COLO668 (cell line): ENCODE data around the gene SUGP1.
"Not testable (repeated sequence)": the region's sequence is repeated elsewhere in the genome, so short reads cannot be mapped to it uniquely, and the experiment has no call there.

Source experiments
- DNase-seq: peaks from one replicate; lab custom pipeline; 2025; ENCODE audit not compliant: unreplicated experiment; lab: John Stamatoyannopoulos, UW

SUGP1 gene, protein sequence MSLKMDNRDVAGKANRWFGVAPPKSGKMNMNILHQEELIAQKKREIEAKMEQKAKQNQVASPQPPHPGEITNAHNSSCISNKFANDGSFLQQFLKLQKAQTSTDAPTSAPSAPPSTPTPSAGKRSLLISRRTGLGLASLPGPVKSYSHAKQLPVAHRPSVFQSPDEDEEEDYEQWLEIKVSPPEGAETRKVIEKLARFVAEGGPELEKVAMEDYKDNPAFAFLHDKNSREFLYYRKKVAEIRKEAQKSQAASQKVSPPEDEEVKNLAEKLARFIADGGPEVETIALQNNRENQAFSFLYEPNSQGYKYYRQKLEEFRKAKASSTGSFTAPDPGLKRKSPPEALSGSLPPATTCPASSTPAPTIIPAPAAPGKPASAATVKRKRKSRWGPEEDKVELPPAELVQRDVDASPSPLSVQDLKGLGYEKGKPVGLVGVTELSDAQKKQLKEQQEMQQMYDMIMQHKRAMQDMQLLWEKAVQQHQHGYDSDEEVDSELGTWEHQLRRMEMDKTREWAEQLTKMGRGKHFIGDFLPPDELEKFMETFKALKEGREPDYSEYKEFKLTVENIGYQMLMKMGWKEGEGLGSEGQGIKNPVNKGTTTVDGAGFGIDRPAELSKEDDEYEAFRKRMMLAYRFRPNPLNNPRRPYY

DNA sequence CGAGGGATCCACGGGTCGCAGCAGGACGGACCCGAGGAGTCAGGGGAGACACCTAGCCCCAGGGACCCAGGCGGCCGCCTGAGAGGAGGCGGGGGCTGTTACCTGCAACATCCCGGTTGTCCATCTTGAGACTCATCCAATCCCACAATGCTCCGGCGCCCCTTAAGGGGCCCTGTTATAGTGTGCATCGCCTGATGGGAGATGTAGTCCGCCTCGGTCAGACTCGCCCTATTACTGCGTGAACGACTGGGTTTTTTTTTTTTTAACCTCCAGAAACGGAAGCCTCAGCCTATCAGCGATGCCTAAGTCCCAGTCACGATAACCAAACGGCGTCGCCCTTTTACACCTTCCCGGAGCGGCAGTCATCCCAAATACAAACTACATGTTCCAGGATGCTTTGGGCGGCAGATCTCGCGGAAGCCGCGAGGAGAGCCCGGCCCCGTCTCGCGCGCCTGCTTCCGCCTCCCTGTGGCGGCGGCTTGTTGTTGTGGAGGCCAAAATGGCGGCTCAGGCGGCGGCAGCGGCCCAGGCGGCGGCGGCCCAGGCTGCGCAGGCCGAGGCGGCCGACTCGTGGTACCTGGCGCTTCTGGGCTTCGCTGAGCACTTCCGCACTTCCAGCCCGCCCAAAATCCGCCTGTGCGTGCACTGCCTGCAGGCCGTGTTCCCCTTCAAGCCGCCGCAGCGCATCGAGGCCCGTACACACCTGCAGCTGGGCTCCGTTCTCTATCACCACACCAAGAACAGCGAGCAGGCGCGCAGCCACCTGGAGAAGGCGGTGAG is at the start of gene SUGP1, which contains the start of gene MAU2:
SUGP1 (minus strand) TSS at position 149 of the 780 bp plus-strand sequence; CDS start at position 136, 13 bp downstream.
MAU2 (plus strand) TSS at position 469 of the 780 bp plus-strand sequence; CDS start at position 500, 31 bp downstream.
- DNase-seq, result peak; percentile 88

DNA sequence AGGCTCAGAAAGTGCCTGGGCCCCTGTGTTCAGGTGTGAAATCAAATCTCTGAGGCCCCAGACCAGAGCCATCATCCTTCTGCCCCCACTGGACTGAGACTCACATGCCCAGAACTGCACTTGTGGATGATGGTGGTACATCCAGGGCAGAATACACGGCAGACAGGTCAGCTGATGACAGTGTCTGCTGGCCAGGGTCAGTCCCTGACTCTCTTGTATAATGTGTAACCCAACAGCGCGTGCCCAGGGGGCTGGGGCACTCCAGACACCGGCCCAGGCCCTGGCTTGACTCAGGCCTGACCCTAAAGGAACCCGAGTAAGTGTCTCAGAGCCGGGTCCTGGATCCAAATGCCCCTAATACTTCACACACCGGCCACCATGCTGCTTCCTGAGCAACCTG is 47.8 kb upstream of the SUGP1 start:
- DNase-seq, result no peak

DNA sequence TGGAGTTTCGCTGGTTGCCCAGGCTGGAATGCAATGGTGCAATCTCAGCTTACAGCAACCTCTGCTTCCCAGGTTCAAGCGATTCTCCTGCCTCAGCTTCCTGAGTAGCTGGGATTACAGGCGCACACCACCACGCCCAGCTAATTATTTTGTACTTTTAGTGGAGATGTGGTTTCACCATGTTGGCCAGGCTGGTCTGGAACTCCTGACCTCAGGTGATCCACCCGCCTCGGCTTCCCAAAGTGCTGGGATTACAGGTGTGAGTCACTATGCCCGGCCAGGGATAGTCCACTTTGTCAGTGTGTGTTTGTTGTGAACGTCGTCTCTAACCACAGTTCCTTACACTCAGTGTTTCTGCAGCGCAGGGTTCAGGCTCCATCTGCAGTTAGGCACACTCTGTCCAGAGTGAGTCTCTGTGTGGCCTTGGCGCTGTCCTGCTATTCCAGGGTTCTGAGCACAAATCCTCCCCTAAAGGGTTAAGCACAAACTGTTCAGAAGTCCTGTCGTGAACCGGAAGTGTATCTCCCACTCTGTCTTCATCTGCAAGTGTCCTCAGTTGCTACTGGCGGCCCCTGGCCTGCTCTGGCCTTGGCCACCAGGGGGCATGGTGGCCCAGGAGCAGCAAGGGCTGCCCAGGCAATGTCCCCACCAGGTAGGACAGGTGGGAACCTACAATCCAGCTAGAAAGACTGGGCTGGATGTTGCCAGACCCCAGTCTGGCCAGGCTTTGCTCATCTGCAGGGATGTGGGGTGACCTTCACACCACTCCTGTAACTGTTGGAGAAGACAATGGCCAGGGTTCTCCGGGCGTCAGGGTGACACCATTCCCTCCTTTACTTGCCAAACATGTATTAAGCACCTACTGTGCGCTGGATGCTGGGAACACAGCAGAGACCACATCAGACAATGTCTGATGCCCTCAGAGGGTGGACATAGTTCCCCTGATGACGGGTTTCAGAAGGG is 46.4 kb upstream of the SUGP1 start:
- DNase-seq, result peak; percentile 79

DNA sequence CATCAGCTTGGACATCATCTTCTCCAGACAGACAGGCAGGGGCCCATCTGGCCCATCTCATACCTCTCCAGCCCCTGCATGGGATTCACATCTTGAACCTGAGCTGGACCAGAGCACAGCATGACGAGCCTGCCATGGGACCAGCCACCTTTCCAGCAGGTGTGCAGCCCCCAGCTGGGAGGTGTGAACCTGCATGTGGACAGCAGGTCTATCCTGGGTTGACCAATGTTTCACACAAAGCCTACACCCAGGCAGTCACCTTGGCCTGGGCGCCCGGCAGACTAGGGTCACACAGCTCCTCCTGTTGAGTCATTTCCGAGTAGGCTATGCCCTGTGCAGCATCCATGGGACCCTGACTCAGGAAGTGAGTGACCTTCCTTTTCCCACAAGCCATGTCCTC is 41.8 kb upstream of the SUGP1 start:
- no peak for DNase-seq

DNA sequence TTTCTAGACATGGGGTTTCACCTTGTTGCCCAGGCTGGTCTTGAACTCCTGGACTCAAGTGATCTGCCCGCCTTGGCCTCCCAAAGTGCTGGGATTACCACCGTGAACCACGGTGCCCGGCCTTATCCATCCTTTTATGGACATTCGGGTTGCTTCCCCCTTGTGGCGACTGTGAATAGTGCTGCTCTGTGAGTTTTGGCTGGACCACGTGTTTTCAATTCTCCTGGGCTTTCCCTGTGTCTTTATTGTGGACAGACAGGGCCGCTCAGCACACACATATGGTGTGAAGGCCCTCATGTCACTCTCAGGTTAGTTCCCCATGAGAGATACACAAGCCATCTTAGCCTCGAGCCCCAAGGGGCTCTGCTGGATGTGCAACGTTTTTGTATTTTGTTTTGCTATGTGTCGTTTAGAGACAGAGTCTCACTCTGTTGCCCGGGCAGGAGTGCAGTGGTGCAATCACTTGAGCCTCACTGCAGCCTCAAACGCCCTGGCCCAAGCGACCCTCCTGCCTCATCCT is 40.8 kb upstream of the SUGP1 start:
- peak; percentile 76 for DNase-seq

DNA sequence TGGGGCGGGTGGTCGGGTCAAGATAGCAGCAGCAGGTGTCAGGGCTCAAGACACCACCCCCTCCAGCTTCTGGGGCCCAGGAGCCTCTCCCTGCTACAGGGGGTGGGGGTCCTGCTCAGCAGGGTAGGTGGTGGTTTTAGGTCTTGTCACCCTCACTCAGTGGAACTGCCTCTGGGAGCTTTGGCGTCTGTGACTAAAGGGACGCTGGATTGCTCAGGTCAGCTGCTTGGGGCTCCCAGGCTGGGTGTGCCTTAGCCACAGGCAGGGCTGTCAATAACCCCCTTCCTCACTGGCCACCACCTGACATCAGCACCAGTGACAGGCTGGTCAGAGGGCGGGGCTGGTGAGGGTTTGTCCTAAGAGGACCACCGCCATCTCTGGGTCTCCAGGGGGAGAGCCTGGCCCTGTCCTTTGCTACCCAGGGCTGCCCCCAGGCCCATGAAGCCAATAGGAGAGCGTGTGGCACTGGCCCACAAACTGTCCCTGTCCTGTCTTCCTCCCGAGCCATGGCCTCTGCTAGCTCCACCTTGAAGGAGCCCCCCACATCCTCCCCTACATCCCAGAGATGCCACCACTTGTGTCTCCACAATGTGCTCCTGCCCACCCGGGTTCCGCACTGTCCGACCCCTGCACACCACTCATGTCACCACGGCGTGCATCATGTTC is 36.7 kb upstream of the SUGP1 start:
- no peak for DNase-seq

DNA sequence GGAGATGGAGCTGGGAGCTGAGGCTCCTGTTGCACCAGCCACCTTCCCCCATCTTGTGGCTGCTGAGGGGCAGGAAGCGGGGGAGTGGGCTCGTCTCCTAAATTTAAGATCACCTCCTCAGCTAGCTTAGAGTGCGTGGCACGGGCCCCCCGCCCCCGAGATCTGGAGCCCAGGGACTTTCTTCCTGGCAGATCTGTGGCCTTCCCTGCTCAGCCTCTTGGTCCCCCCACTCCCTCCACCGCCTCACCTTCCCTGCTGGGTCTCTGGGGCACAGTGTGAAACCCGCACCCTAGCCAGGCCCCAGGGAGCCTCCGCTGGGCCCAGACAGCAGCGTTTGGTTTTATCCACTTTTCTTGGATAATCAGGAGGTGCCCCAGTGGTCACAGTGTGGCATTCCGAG is 36.2 kb upstream of the SUGP1 start:
- DNase-seq, result no peak

DNA sequence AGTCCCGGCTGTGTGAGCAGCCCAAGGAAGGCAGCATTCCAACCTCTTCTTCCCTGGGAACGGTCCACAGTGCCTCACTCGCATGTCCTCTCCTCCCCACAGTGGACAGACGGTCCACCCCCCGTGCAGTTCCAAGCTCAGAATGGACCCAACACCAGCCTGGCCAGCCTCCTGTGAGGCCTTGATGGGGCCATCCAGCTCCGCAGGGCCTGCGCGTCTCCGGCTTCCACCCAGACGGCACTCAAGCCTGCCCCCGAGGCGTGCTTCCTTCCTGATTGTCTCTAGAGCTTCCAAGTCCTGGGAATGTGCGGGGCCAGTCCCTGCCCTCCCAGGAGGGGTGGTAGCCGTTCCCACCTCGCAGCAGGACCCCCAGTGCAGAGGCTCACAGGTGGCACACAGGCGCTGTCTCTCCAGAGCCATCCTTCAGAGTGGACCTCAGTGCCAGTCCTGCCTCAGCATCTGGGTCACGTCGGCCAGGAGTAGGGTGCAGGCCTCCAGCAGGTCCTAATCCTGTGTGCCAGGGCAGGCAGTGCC is 35.4 kb upstream of the SUGP1 start:
- DNase-seq, result no peak

DNA sequence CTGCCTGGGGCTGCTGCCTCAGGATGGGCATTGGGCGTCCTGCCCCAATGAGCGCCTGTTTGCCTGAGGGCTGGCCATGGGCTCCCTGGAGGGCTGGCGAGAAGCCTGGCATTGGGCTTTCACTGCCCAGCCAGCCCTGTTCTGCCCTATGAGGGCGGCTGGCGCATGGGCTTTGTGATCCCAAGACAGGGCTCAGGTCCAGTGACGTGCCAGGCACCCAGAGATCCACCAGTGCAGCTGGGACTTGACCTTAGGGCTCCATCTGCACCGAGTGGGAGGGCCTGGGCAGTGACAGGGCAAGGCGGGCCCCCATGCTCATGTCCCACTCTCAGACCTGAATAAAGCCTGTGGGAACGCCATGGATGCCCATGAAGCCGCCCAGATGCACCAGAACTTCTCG is 34.6 kb upstream of the SUGP1 start:
- DNase-seq, result no peak

DNA sequence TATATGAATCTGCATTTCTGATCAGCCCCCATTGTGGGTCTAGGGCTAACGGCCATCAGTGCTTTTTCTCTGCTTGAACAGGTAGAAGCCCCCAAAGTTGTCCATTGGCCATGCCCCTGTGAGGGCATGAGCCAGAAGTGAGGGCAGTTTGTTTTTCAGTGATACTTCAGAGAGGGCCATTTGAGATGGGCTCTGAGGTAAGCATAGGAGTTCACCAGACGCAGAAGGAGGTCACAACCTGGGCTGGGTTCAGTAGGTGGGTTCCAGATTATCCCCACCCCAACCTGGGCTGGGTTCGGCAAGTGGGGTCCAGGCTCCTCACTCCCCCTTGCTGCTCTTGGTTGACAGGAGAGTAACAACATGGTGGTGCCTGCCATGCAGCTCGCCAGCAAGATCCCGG is 33.7 kb upstream of the SUGP1 start:
- DNase-seq, result no peak

DNA sequence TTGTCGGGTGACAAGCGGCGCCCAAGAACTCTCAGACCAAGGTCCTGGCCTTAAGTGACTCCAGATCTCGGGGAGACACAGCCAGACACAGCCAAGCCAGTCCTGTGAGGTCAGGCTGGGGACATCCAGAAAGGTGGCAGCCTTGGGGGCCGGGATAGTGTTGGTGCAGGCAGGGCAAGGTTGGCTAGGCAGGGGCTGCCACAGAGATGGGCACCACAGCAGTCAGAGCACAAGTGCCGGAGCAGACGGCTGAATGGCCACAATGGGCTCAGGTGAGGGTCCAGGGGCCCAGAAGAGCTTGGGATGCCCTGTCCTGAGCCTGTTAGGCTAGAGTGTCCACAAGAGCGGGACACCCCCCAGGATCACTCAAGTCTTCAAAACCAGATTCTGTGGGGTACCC is 32.5 kb upstream of the SUGP1 start:
- DNase-seq, result no peak

DNA sequence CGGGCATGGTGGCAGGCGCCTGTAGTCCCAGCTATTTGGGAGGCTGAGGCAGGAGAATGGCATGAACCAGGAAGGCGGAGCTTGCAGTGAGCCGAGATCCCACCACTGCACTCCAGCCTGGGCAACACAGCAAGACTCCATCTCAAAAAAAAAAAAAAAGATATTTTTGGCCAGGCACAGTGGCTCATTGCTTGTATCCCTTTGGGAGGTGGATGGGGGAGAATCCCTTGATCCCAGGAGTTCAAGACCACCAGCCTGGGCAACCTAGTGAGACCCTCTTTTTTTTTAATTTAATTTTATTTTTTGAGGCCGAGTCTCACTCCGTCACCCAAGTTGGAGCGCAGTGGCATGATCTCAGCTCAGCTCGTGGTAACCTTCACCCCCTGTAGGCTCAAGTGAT is 30.4 kb upstream of the SUGP1 start:
- not testable (repeated sequence) for DNase-seq

DNA sequence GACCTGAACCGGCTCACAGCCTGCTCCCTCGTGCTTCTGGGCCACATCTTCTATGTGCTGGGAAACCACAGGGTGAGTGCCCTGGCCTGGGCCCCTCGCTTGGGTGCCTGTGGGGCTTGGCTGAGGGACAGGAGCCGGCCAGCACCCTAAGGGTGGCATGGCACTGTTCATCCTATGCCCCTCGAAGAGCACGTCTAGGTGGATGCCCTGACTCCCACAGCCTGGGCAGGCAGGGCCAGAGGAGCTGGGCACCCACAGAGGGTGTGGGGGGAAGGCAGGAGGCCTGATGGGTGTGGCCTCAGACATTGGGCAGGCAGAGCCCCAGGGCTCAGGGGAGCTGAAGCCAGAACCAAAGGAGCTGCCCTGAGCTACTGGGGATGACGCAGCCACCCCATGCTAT is 29.1 kb upstream of the SUGP1 start:
- DNase-seq, result no peak

DNA sequence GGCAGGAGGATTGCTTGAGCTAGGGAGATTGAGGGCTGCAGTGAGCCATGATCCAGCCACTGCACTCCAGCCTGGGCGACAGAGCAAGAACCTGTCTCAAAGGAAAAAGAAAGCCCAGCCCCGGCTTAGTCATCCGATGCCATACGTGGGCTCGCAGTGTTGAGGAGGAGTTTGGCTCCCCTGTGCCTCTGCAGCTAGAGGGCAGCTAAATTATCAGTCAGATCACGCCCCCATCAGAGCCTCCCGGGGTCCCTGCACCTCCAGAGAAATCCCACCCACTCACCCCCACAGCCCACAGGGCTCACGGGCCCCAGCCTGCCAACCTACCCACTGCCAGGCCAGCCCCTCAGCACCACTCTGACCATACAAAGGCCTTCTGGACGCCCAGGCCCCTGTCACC is 28.0 kb upstream of the SUGP1 start:
- no peak for DNase-seq

DNA sequence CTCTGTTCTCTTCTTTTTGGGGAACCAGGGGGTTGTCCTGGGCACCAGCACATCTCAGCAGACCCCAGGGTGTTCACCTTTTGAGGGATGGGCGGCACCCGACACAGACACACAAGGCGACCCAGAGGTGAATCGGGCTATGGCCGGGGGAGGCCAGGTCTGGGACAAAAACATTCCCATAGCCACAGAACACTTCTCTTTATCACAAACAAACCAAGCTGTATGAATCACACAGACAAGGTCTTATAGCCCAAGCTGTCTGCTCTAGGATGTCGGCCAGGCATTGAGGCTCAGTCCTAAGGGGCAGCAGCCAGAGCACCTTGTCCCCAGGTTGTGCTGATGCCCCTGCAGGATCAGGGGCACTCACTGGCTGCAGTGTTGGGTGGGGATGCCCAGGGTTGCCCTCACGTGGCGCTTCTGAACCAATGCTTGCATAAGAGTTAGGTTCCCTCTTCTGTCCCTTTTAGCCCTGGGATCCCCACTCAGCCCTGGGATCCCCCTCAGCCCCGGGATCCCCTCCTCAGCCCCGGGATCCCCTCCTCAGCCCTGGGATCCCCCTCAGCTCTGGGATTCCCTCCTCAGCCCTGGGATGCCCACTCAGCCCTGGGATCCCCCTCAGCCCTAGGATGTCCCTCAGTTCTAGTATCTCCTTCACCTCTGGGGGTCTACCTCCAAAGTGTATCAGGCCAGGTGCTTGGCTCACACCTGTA is 27.2 kb upstream of the SUGP1 start:
- DNase-seq, result no peak

DNA sequence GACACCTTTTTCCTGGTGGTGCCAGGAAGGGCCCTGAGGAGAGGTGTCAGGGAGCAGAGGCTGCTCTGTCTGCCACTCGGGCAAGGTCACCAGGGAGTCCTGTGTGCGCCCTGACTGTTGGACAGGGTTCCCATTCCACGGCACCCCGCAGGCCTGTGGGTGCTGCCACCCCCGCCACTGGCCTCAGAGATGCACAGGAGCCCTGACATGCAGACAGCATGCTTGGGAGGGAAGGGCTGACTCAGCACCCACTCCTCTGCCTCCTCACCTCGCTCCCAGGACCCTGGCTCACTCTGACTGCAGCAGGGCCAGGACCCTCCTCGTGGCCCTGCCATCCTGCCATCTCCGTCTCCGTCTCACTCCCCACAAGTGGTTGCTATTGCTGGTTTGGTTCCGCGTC is 25.7 kb upstream of the SUGP1 start:
- no peak for DNase-seq

DNA sequence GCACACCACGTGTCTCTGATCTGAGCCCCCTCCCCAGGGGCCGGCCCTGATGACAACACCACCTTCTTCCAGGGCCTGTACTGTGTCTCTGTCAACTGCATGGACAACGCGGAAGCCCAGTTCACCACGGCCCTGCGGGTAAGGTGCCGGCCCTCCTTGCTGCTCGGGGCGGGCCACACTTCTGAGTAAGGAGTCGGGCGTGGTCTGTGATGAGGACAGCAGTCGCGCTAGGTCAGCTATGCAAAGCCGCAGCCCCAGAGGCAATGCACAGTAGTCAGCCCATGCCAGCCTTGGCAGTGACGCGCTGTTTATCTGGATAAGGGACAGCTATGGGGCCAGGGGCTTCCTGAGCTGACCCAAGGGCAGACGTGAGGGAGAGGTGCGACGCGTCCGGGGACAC is 24.9 kb upstream of the SUGP1 start:
- no peak for DNase-seq

DNA sequence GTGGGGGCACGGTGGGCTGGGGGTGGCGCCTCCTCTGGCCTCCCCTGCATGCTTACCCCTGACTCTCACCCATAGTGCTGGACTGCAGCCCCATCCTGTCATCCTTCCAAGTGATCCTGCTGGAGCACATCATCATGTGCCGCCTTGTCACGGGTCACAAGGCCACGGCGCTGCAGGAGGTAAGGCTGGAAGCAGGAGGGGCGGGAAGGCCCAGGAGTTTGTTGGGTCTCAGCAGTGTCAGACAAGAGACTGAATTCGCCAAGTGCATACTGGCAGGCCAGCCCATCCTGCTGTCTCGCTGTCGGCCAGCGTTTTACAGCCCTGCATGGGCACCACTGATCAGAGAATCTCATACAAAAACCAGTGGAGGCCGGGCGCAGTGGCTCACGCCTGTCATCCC is 23.5 kb upstream of the SUGP1 start:
- DNase-seq, result no peak

DNA sequence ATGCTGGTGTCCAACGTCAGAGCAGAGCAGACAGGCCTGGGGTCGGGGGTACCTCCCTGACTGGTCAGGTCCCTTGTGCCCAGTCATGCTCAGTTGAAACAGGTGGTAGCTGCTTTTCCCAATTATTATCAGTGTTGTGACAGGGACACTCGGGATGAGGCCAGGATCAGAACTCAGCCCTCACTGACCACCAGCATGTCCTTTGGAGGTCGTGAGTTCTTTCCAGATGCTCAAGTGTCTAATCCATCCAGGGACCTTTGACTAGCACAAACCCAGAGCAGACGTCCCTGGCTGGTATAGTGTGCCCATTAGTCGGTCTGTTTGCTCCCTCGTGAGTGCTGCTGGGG is 22.7 kb upstream of the SUGP1 start:
- DNase-seq, result no peak
